ENCODE measurements around the gene ZNRD2. TPM values are rescaled to one million over a fixed set of nuclear protein-coding genes. Genes with fewer than 3 reads are reported as not detected.

ZNRD2 gene
- total and polyA plus RNA-seq, 5 experiments from 2014 or later, result 31.5 to 86.3 (median 62.9) TPM

DNA sequence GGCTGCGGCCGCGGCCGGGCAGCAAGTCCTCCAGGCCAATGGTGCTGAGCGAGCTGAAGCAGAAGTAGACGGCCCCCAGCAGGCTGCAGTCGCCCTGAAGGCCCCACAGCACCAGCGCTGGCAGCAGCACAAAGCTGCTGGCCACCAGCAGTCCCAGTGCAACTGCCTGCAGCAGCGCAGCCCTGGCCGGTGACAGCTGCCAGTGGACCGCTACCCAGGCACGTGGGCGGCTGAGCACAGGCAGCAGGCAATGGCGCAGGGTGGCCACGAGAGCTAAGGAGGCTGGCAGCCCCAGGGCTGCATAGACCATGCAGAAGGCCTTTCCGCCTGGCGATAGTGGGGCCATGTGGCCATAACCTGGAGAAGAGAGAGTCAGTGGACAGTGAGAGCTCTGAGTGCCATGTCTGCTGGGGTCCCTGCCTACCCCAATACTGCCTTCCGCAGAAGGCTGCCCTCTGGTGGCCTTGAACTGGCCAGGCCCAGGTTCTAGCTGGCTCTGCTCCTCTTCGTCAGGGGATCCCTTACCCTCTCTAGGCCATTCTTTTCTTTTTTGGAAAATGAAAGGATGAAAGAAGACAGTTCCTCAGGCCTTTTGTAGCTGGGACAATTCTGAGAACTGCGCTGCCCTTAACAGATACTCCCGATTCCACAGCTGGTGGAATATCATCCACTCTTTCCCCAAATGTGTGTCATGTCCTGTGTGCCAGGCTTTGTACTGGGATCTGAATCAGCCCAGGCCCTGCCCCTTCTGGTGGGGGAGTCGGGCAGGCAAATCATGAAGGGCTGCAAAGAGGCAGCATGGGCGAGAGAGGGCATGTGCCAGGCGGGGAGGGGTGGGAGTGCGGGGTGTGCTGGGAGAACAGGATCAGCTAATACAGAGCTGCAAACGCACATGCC, 23.5 kb downstream of the ZNRD2 start:
- H3K4me3 Mint-ChIP-seq, result peak overlapping the region in 1 of 10 donors; percentile 15
- POLR2A ChIA-PET, result interaction anchor here (0.6 to 11.7 kb wide), 15 partner anchors 11 to 844 kb away, joined by 3 to 139 read pairs (median 5); partner anchors contain the start of genes EHBP1L1, FAM89B and PCNX3
- DNase-seq, result peak in 8 of 10 donors; percentile 35 to 74 (median 54)
- ATAC-seq, result peak; percentile 67 to 80
- peaks cover 12 to 33% (median 23%) of the 10 kb centered on the region in 4 donors for H3K4me1 Mint-ChIP-seq
- peaks cover 0 to 37% (median 0%) of the 10 kb centered on the region in 3 donors for H3K36me3 Mint-ChIP-seq
- peak overlapping the region in 4 of 10 donors; percentile 9 to 75 (median 37) for H3K27ac Mint-ChIP-seq
- no peaks in the 10 kb centered on the region for H3K27me3 Mint-ChIP-seq
- no peaks in the 10 kb centered on the region for H3K9me3 Mint-ChIP-seq

DNA sequence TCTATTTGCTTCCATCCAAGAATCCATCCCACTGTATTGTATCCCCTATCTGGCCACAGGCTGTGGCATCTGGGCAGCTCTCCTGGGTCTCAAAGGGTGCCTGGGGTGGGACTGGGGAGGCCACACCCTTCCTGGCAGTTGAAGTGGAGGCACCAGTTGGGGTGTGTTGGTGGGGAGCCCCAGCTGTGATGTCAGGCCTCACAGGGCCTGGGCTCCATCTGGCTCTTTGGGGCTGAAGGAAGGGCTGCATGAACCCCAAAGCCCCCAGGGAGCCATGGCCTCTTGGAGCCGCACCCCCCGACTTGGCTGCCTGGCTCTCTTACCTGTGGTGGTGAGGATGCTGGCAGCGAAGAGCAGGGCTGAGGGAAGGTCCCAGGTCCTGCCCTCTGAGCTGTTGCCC, 24.9 kb downstream of the ZNRD2 start:
- no peaks in the 10 kb centered on the region for H3K27me3 Mint-ChIP-seq
- H3K9me3 Mint-ChIP-seq, result no peaks in the 10 kb centered on the region
- H3K4me1 Mint-ChIP-seq, result peaks cover 11 to 24% (median 14%) of the 10 kb centered on the region in 4 donors
- no peak for DNase-seq
- ATAC-seq, result no peak
- H3K27ac Mint-ChIP-seq, result peak overlapping the region in 3 of 10 donors; percentile 55 to 82 (median 71)
- peaks cover 0 to 35% (median 0%) of the 10 kb centered on the region in 3 donors for H3K36me3 Mint-ChIP-seq
- peak overlapping the region in 1 of 10 donors; percentile 58 for H3K4me3 Mint-ChIP-seq
- POLR2A ChIA-PET, result interaction anchor here (0.8 to 4.3 kb wide), 8 partner anchors 11 to 54 kb away, joined by 3 to 37 read pairs (median 4); no protein-coding TSS in a partner anchor

DNA sequence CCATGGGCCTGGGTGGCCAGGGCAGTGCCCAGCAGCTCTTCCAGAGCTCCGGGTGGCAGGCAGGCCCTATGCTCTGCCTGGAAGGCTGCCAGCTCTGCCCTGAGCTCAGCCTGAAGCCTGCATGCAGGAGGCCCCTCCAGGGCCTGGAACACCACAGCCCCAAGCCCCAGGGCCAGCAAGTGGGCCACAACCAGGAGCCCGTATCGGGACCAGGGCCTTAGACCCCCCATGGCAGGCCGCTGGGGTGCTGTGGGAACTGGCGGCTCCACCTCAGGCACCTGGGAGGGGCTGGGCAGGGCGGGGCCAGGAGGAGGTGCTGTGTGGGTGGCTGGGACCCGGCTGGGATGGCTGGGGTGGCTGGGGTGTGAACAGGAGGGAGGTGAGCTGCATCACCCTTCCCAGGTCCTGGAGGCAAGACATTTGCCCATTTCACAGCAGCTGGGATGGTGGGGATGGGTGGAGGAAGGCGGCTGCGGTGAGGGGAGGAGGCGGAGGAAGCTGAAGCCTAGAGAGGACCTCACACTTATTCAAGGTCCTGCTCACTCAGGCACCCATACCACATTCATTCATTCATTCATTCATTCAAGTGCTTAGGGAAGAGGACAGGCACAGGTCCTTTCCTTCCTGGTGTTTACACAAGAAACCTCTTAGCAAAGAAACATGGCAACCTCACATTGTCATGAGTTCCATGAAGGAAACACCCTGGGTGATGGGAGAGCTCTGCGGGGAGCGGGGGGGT, 25.4 kb downstream of the ZNRD2 start, which contains the start of gene KCNK7:
Gene KCNK7 (minus strand): TSS at position 258 of the 739 bp plus-strand sequence. CDS start 28 bp downstream, at position 230.
- DNase-seq (no peak), ATAC-seq (no peak)
- POLR2A ChIA-PET, result interaction anchor here (0.6 to 4.3 kb wide), 8 partner anchors 10 to 431 kb away, joined by 3 to 37 read pairs (median 4); no protein-coding TSS in a partner anchor
- H3K27ac Mint-ChIP-seq, result peak within 1 kb of the TSS in 7 of 10 donors; percentile 20 to 85 (median 55)
- no peaks in the 10 kb centered on the region for H3K27me3 Mint-ChIP-seq
- peak within 1 kb of the TSS in 2 of 10 donors; percentile 14 to 58 for H3K4me3 Mint-ChIP-seq
- H3K9me3 Mint-ChIP-seq, result no peaks in the 10 kb centered on the region
- H3K4me1 Mint-ChIP-seq, result peaks cover 9 to 22% (median 13%) of the 10 kb centered on the region in 4 donors
- H3K36me3 Mint-ChIP-seq, result peaks cover 0 to 29% (median 0%) of the 10 kb centered on the region in 3 donors

DNA sequence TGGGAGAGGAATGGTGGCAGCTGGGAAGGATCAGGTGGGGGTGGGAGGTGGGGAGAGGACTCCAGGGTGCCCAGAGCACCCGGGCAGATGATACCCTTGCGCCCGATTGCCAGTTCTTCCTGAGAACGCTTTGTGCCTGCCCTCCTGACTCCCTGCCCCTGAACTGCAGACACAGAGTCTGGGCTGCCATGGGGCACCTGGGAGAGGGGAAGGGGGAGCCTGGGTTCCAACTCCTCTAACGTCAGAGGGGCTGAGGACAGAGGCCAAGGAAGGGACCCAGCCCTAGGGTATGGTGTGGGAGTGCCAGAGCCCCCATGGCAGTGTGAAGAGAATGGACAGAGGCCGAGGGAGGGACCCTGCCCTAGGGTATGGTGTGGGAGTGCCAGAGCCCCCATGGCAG, 26.2 kb downstream of the ZNRD2 start:
- POLR2A ChIA-PET, result interaction anchor here (0.6 to 4.3 kb wide), 4 partner anchors 17 to 432 kb away, joined by 3 to 37 read pairs (median 4); no protein-coding TSS in a partner anchor
- peaks cover 8 to 20% (median 13%) of the 10 kb centered on the region in 4 donors for H3K4me1 Mint-ChIP-seq
- DNase-seq, result no peak
- H3K27ac Mint-ChIP-seq, result no peak overlapping the region
- peaks cover 0 to 24% (median 0%) of the 10 kb centered on the region in 3 donors for H3K36me3 Mint-ChIP-seq
- no peaks in the 10 kb centered on the region for H3K9me3 Mint-ChIP-seq
- no peak for ATAC-seq
- H3K4me3 Mint-ChIP-seq, result no peak overlapping the region
- H3K27me3 Mint-ChIP-seq, result no peaks in the 10 kb centered on the region

DNA sequence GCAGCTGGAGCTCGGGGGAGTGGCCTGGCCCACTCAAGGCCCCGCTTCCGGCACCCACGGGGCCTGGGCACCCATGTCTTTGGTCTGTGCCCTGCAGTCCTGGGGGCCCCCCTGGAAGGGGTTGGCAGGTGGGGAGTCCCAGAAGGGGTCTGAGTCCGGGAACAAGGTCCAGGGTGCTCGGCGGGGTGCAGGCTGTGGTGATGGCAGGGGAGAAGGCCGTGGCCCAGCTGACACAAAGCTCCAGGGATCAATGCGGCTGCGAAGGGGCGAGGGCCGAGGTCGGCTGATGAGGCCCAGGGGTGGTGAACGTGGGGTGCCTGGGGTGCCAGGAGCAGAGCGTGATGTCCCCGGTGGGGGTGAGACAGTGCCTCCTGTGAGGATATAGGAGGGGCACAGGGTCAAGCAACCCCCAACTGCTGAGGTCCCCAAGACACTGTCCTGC, 28.0 kb downstream of the ZNRD2 start:
- no peaks in the 10 kb centered on the region for H3K27me3 Mint-ChIP-seq
- H3K36me3 Mint-ChIP-seq, result peaks cover 0 to 22% (median 0%) of the 10 kb centered on the region in 3 donors
- H3K4me1 Mint-ChIP-seq, result peaks cover 7 to 20% (median 13%) of the 10 kb centered on the region in 4 donors
- no peak for DNase-seq
- peak overlapping the region in 1 of 10 donors; percentile 25 for H3K27ac Mint-ChIP-seq
- no peak overlapping the region for H3K4me3 Mint-ChIP-seq
- ATAC-seq, result no peak
- no peaks in the 10 kb centered on the region for H3K9me3 Mint-ChIP-seq
- POLR2A ChIA-PET, result interaction anchor here (1.0 to 1.2 kb wide), 2 partner anchors 58 to 72 kb away, joined by 3 to 4 read pairs; no protein-coding TSS in a partner anchor

DNA sequence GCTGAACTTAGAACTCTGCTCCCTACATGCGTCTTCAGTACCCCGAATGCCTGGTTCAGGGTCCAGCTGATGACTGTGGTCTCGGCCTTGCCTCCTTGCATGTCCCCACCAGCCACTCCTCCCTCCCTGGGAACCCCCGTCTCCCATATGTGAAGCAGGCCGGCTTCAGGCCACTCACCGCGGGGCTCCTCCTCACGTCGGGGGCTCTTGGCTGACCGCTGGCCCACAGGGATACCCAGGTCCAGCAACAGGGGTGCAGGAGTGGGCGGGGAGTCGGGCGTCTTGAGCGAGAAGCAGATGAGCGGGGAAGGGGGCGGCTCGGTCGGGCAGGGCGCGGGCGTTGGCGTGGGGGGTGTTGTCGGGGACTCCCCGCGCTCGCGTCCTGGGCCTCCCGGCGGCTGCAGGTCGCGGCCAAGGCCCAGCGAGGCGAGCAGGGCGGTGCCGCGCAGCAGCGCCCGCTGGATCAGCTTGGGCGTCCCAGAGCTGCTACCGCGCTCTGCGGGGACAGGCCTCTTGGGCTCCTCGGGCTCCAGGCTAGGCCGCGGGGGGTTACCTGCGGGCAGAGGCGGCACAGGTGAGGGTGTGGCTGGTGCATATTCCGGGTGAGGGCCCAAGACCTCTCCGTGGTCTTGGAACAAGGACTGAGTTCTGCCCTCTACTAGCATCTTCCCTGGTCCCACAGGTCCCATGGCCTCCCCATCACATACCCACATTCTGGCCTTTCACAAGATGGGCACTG, 29.1 kb downstream of the ZNRD2 start:
- ATAC-seq (no peak), DNase-seq (no peak)
- Mint-ChIP-seq H3K27me3 (no peaks in the 10 kb centered on the region), H3K4me3 (no peak overlapping the region), H3K9me3 (no peaks in the 10 kb centered on the region), H3K4me1 (peaks cover 6 to 12% (median 11%) of the 10 kb centered on the region in 4 donors), H3K36me3 (peaks cover 0 to 31% (median 0%) of the 10 kb centered on the region in 3 donors), H3K27ac (peak overlapping the region in 1 of 10 donors; percentile 43)
- POLR2A ChIA-PET, result interaction anchor here (0.5 to 1.3 kb wide), 2 partner anchors 12 to 15 kb away, joined by 4 to 6 read pairs; partner anchors contain the start of gene MAP3K11

DNA sequence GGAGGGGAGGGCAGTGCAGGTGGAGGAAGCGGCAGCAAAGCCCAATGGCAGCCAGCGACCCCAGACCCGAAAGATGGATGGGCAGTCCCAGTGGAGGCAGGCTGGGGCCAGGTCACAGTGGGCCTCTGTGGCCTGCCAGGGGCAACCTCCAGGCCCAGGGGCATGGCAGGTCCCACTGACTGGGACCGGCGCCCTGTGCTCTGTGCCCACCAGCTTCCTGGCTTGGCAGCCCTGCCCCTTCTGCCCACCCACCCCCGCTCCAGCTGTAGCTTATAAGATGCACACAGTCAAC, 29.6 kb downstream of the ZNRD2 start:
- DNase-seq (no peak), ATAC-seq (no peak)
- POLR2A ChIA-PET, result interaction anchor here (0.5 to 1.3 kb wide), 4 partner anchors 11 to 27 kb away, joined by 3 to 6 read pairs (median 4); partner anchors contain the start of gene MAP3K11
- H3K4me3 Mint-ChIP-seq, result no peak overlapping the region
- peaks cover 6 to 9% (median 8%) of the 10 kb centered on the region in 4 donors for H3K4me1 Mint-ChIP-seq
- H3K9me3 Mint-ChIP-seq, result no peaks in the 10 kb centered on the region
- peak overlapping the region in 1 of 10 donors; percentile 57 for H3K27ac Mint-ChIP-seq
- no peaks in the 10 kb centered on the region for H3K27me3 Mint-ChIP-seq
- H3K36me3 Mint-ChIP-seq, result peaks cover 0 to 36% (median 0%) of the 10 kb centered on the region in 3 donors

DNA sequence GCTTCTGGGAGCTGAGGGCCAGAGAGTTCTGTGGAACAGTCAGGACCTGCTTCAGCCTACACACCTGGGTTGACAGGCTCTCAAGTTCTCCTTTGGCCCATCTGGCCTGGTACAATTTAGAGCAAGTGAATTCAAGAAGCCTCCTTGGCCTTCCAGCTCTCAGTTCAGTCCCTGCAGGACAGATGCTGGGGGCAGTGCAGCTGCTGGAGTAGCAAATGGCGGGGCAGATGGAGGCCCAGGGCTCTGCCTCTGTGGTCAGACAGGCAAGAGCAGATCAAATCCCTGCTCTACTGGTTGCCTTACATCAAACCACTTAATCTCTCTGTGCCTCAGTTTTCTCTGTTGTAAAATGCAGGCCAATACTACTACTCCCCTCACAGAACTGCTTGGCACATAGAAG, 34.0 kb downstream of the ZNRD2 start:
- DNase-seq (no peak), ATAC-seq (no peak)
- Mint-ChIP-seq H3K9me3 (no peaks in the 10 kb centered on the region), H3K27me3 (no peaks in the 10 kb centered on the region), H3K4me3 (no peak overlapping the region), H3K36me3 (peaks cover 0 to 51% (median 6%) of the 10 kb centered on the region in 3 donors), H3K27ac (peak overlapping the region in 1 of 10 donors; percentile 9), H3K4me1 (peaks cover 2 to 6% (median 5%) of the 10 kb centered on the region in 4 donors)
- POLR2A ChIA-PET, result interaction anchor here (1.0 to 1.3 kb wide), 2 partner anchors 11 to 14 kb away, joined by 3 to 6 read pairs; partner anchors contain the start of gene PCNX3

DNA sequence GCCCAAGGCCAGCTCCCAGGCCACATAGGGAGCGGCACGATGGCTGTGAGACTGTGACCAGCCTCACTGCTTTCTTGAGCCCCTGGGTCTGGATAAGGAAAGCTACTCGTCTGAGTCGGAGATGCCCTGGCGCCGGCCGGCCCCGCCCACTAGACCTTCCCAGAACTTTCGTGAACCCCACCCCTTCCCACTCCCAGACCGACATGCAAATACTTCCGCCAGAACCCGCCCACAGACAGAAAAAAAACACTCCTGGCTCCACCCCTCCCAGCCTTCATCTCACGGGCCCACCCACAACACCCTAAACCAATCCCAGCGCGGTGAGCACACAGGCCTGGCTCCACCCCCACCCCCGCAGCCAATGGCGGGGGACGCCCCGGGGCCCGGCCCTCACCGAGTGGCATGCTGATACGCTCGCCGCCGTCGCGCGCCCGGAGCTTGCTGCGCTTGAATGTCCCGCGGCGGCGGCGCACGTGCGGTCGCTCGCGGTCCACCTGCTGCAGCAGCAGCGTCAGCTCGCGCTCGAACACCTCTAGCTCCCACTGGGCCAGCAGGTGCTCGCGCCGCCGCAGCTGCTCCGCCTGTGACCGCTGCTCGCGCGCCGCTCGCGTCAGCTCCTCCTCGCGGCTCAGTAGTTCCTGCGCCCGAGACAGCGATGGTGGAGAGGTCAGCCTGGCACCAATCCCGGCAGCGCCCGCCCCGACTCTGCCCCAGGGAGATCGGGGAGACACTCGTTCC, 36.8 kb downstream of the ZNRD2 start:
- DNase-seq (no peak), ATAC-seq (peak; percentile 32 to 37)
- Mint-ChIP-seq H3K9me3 (no peaks in the 10 kb centered on the region), H3K36me3 (peaks cover 0 to 60% (median 6%) of the 10 kb centered on the region in 3 donors), H3K27me3 (no peaks in the 10 kb centered on the region), H3K4me3 (peak overlapping the region in 1 of 10 donors; percentile 62), H3K27ac (peak overlapping the region in 2 of 10 donors; percentile 14 to 57), H3K4me1 (peaks cover 12 to 34% (median 30%) of the 10 kb centered on the region in 4 donors)
- POLR2A ChIA-PET, result interaction anchor here (0.5 to 2.0 kb wide), 4 partner anchors 13 to 100 kb away, joined by 4 to 5 read pairs (median 4); no protein-coding TSS in a partner anchor

DNA sequence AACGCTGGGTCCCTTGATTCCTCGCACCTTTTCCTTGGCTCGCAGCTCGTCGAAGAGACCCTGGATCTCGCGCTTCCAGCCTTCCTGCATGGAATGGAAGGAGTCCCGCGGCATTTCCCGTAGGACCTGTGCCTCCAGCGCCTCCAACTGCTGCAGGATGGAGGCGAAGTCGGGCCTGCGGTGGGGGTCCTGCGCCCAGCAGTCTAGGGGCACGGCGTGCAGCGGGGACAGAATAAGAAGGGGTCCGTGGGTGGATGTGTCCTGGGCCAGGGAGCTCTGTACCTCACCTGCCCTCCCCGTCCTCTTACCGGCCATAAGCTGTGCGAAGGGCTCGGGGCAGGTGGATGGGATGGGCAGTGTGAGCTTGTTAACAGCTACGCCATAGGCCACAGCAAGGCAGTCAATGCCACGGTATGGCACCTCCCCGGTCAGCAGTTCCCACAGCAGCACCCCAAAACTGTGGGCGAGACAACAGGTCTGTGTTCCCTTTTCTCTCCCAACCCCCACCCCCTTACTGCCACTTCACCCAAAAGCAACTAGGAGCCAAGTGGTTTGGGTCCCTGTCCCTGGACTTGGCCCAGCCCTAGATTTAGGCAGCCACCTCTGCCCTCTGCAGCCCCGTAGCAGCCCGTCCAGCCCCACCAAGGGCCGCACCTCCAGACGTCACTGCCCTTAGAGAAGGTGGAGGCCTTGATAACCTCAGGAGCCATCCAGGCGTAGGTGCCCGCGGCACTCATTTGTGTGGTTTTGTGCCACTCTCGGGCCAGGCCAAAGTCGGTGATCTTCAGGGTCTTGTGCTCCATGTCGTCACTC, 37.5 kb downstream of the ZNRD2 start:
- no peaks in the 10 kb centered on the region for H3K9me3 Mint-ChIP-seq

More for the DNA sequence above, 37.5 kb downstream of the ZNRD2 start:
- H3K27me3 Mint-ChIP-seq, result no peaks in the 10 kb centered on the region
- H3K4me1 Mint-ChIP-seq, result peaks cover 17 to 41% (median 37%) of the 10 kb centered on the region in 4 donors
- POLR2A ChIA-PET, result interaction anchor here (0.6 to 38.5 kb wide), 5 partner anchors 24 to 421 kb away, joined by 3 to 1068 read pairs (median 4); partner anchors contain the start of genes RELA and SIPA1
- ATAC-seq, result no peak
- peaks cover 0 to 60% (median 6%) of the 10 kb centered on the region in 3 donors for H3K36me3 Mint-ChIP-seq
- peak overlapping the region in 5 of 10 donors; percentile 25 to 82 (median 80) for H3K27ac Mint-ChIP-seq
- H3K4me3 Mint-ChIP-seq, result no peak overlapping the region
- no peak for DNase-seq
